Ishikawa (cell line): ENCODE results near the gene ACACA.

Source experiments
- EP300 ChIP-seq: IDR thresholded peaks from 2 replicates; pipeline ENCODE4 v1.6.1; 2012; ENCODE audit warnings: borderline replicate concordance
- USF1 ChIP-seq: IDR thresholded peaks from 2 replicates; pipeline ENCODE4 v1.6.1; 2012
- YY1 ChIP-seq: IDR thresholded peaks from 2 replicates; pipeline ENCODE4 v1.6.1; 2012; ENCODE audit warnings: low read depth
- ZBTB7A ChIP-seq: IDR thresholded peaks from 2 replicates; pipeline ENCODE4 v1.6.1; 2012; ENCODE audit warnings: low read depth

- no peak for TF ChIP-seq YY1
- no peak for TF ChIP-seq EP300
- TF ChIP-seq ZBTB7A = no peak
- TF ChIP-seq USF1 = no peak
Measured at GRCh38 chr17:37146086-37147064, 260.3 kb downstream of the ACACA start.
